ENCODE results near the gene APOC1.
"Not testable (repeated sequence)": the region's sequence is repeated elsewhere in the genome, so short reads cannot be mapped to it uniquely, and the experiment has no call there.

Gene APOC1

DNA sequence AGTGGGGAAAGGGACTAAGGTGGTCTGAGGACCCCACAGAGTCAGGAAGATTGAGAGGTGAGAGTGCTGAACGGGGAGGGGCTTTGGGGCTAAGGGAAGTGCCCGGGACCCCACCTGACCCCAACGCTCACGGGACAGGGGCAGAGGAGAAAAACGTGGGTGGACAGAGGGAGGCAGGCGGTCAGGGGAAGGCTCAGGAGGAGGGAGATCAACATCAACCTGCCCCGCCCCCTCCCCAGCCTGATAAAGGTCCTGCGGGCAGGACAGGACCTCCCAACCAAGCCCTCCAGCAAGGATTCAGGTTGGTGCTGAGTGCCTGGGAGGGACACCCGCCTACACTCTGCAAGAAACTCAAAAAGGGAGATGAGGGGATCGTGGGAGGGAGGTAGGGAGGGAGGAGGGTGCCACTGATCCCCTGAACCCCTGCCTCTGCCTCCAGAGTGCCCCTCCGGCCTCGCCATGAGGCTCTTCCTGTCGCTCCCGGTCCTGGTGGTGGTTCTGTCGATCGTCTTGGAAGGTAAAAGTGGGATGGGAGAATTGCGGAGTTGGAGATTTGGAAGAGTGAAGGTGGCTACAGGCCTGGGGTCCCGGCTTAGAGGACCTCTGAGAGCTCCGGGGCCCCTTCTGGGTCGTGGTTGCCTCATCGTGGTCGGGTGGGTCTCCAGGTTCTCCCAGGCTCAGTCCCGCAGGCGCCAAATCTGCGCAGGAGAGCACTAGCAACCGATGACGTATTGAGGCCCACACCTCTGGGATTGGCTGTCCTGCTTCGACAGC is at the start of gene APOC1:
Gene APOC1, plus strand, starts transcription at position 176 of the 774 bp plus-strand sequence. Its CDS starts 284 bp downstream, at position 460.
- peak within 1 kb of the TSS; percentile 86 for H3K27ac ChIP-seq
- CTCF ChIA-PET: interaction anchor here (0.6 kb wide), 1 partner anchor 1155 kb away, joined by 3 read pairs; no protein-coding TSS in a partner anchor
- DNase-seq (ENCODE audit: low spot score): peak; percentile 92
- POLR2A ChIA-PET (ENCODE audit: low non-redundant PET): not testable (repeated sequence)

DNA sequence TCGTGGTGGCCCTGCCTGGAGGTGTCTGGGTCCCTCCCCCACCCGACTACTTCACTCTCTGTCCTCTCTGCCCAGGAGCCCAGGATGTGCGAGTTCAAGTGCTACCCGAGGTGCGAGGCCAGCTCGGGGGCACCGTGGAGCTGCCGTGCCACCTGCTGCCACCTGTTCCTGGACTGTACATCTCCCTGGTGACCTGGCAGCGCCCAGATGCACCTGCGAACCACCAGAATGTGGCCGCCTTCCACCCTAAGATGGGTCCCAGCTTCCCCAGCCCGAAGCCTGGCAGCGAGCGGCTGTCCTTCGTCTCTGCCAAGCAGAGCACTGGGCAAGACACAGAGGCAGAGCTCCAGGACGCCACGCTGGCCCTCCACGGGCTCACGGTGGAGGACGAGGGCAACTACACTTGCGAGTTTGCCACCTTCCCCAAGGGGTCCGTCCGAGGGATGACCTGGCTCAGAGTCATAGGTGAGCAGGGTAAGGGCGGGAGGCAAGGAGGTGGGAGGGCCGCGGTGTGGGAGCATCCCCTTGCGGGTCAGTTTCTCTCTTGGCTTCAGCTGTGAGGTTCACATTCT is 49.1 kb upstream of the APOC1 start:
- DNase-seq (ENCODE audit: low spot score): no peak
- no peak overlapping the region for H3K27ac ChIP-seq
- ChIA-PET CTCF (interaction anchor here (0.7 kb wide), 1 partner anchor 315 kb away, joined by 4 read pairs; no protein-coding TSS in a partner anchor), POLR2A (ENCODE audit: low non-redundant PET) (no interaction called here)
- TF ChIP-seq, protein P1, sequence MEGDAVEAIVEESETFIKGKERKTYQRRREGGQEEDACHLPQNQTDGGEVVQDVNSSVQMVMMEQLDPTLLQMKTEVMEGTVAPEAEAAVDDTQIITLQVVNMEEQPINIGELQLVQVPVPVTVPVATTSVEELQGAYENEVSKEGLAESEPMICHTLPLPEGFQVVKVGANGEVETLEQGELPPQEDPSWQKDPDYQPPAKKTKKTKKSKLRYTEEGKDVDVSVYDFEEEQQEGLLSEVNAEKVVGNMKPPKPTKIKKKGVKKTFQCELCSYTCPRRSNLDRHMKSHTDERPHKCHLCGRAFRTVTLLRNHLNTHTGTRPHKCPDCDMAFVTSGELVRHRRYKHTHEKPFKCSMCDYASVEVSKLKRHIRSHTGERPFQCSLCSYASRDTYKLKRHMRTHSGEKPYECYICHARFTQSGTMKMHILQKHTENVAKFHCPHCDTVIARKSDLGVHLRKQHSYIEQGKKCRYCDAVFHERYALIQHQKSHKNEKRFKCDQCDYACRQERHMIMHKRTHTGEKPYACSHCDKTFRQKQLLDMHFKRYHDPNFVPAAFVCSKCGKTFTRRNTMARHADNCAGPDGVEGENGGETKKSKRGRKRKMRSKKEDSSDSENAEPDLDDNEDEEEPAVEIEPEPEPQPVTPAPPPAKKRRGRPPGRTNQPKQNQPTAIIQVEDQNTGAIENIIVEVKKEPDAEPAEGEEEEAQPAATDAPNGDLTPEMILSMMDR (conservative IDR thresholded peaks at IDR 0.05; ENCODE audit: low read depth): no peak

DNA sequence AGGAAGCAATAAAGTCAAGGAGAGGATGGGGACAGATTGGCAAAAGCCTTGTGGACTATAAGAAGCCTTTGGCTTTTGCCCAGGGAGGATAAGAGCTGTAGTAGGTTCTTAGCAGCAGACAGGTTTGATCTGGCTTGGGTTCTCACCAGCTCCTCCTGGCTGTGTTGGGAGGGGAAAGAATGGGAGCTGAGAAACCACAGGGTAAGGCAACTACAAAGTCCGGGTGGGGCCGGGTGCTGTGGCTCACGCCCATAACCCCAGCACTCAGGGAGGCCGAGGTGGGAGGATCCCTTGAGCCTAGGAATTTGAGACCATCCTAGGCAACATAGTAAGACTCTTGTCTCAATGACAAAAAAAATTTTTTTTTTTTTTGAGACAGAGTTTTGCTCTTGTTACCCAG is 47.7 kb upstream of the APOC1 start:
- no peak overlapping the region for H3K27ac ChIP-seq
- CTCF ChIA-PET: interaction anchor here (0.7 to 0.9 kb wide), 2 partner anchors 11 to 131 kb away, joined by 3 read pairs; no protein-coding TSS in a partner anchor
- DNase-seq (ENCODE audit: low spot score): no peak
- POLR2A ChIA-PET (ENCODE audit: low non-redundant PET): no interaction called here
- TF ChIP-seq, protein P1 (conservative IDR thresholded peaks at IDR 0.05; ENCODE audit: low read depth): no peak

DNA sequence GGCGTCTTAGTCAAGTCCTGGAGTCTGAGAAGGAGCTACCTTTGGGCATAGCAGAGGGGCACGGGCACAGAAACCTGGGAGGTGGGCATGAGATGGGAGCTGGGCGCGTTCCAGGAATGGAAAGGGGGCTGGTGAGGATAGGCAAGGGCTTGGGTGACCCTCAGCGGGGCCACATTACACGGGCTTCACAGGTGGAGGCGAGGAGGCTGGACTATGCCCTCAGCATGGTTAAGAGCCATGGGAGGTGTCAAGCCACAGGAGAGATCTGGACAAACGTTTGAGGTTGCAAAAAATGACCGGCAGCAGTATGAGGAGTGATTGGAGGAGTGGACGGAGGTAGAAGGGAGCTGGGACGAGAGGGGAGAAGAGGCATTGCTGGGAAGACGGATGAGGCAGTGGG is 46.8 kb upstream of the APOC1 start:
- POLR2A ChIA-PET (ENCODE audit: low non-redundant PET): no interaction called here
- TF ChIP-seq, protein P1 (conservative IDR thresholded peaks at IDR 0.05; ENCODE audit: low read depth): no peak
- CTCF ChIA-PET: no interaction called here
- no peak for DNase-seq (ENCODE audit: low spot score)
- H3K27ac ChIP-seq: peak overlapping the region; percentile 25

DNA sequence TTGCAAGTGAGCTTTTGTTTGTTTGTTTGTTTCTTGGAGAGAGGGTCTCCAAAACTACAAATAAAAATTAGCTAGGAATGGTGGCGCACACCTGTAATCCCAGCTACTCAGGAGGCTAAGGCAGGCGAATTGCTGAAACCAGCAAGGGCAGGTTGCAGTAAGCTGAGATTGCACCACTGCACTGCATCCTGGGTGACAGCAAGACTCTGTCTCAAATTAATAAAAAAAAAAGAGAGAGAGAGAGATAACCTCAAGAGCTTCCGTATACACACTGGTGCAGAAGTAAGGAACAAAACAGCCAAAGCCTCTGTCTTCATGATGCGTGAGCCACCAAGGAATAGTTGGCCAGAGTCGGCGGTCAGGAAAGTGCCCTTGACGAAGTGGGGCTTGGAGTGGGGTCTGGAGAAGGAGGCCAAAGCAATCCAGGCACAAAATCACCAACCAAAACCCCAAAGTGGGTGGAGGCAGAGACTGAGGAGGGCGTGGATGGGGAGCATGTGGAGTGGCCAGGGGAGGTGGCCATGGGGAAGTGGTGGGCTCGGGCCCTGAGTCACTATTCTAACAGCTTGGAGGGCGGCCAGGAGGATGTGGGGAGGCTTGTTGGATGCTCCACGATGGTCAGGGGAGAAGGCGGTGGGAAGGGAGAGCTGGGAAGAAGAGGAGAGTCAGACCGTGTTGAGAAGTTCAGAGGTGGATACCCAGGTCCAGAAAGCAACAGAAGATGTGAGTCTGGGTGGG is 44.5 kb upstream of the APOC1 start:
- POLR2A ChIA-PET (ENCODE audit: low non-redundant PET): no interaction called here
- peak overlapping the region; percentile 43; the same call in 1 of the 2 replicates for H3K27ac ChIP-seq
- DNase-seq (ENCODE audit: low spot score): no peak
- TF ChIP-seq, protein P1 (conservative IDR thresholded peaks at IDR 0.05; ENCODE audit: low read depth): no peak
- CTCF ChIA-PET: interaction anchor here (0.5 to 1.0 kb wide), 3 partner anchors 14 to 847 kb away, joined by 3 to 4 read pairs (median 3); no protein-coding TSS in a partner anchor

DNA sequence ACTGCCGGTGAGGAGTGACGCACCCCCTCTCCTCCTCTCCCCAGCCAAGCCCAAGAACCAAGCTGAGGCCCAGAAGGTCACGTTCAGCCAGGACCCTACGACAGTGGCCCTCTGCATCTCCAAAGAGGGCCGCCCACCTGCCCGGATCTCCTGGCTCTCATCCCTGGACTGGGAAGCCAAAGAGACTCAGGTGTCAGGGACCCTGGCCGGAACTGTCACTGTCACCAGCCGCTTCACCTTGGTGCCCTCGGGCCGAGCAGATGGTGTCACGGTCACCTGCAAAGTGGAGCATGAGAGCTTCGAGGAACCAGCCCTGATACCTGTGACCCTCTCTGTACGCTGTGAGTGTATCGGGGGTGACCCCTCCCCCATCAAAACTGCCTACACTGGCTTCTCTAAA is 42.6 kb upstream of the APOC1 start:
- POLR2A ChIA-PET (ENCODE audit: low non-redundant PET): no interaction called here
- TF ChIP-seq, protein P1 (conservative IDR thresholded peaks at IDR 0.05; ENCODE audit: low read depth): no peak
- CTCF ChIA-PET: no interaction called here
- DNase-seq (ENCODE audit: low spot score): no peak
- H3K27ac ChIP-seq: no peak overlapping the region
